Endothelial cell of umbilical vein (primary cell): ENCODE results near the gene JAM2. TPM values are rescaled to one million over a fixed set of nuclear protein-coding genes. Genes with fewer than 3 reads are reported as not detected.

Experiments used
- BruUV-seq: library from RNA; stranded (reverse); fragments of 400-500 nt; replicated peaks from 2 replicates; lab custom pipeline; 2021; lab: Mats Ljungman, UMichigan
- CTCF ChIA-PET: fragments of 300-600, 350-600 bp; sonication (Branson Sonifier 250); formaldehyde crosslinking; loops from one replicate; lab custom pipeline; 2021; ENCODE audit warnings: antibody characterized with exemption, inconsistent platforms; lab: Charles Lee
- POLR2A ChIA-PET: fragments of 300-600, 350-600 bp; sonication (Branson Sonifier 250); formaldehyde crosslinking; loops from one replicate; lab custom pipeline; 2021; ENCODE audit warnings: antibody characterized with exemption, inconsistent platforms; lab: Charles Lee
- DNase-seq: peaks from one replicate; pipeline ENCODE4 v3.0.0-alpha.2; 2011; ENCODE audit warnings: low read depth, low spot score
- FAIRE-seq: peaks from 2 replicates; lab custom pipeline; 2011; peaks lifted over from hg19 to GRCh38; lab: Jason Lieb, UNC
- H2AFZ ChIP-seq: 2 replicates; pipeline ENCODE4 v1.6.0; 2012; ENCODE audit warnings: low read depth, low read length, control low read depth, inconsistent platforms
- H3K27ac ChIP-seq: 2 replicates; pipeline ENCODE4 v1.5.1; 2011; ENCODE audit warnings: low read depth, mild to moderate bottlenecking, control low read depth, low read length, moderate library complexity; ENCODE audit not compliant: insufficient read depth
- H3K27me3 ChIP-seq, 2 experiments: 2 replicates each; pipeline versions ENCODE4 v1.6.0 to v1.6.1; 2011; ENCODE audit warnings: low read length in 2 of 2, mixed read lengths in 1 of 2; ENCODE audit not compliant: control insufficient read depth in 2 of 2, insufficient read depth in 2 of 2
- H3K36me3 ChIP-seq, 2 experiments: 2 replicates in 1 of 2; 3 replicates in 1 of 2; pipeline ENCODE4 v1.5.1; 2011; ENCODE audit warnings: low read length in 2 of 2, mild to moderate bottlenecking in 1 of 2, moderate library complexity in 1 of 2; ENCODE audit not compliant: control insufficient read depth in 2 of 2, insufficient read depth in 2 of 2; ENCODE audit errors: extremely low read depth in 1 of 2
- H3K4me1 ChIP-seq: 3 replicates; pipeline ENCODE4 v1.5.1; 2011; ENCODE audit warnings: mild to moderate bottlenecking, low read length; ENCODE audit not compliant: control insufficient read depth, insufficient read depth; ENCODE audit errors: extremely low read depth
- H3K4me2 ChIP-seq: 2 replicates; pipeline ENCODE4 v1.6.1; 2011; ENCODE audit warnings: low read length, control low read depth, mixed read lengths; ENCODE audit not compliant: insufficient read depth
- H3K4me3 ChIP-seq, 3 experiments: fragments of 200-600 bp in 1 of 3; sonication (generic), shearing (Covaris generic) in 1 of 3; replicated peaks in 1 of 3; 2 replicates each; pipeline ENCODE4 v1.5.1; 2011 to 2016; ENCODE audit warnings: control low read depth in 3 of 3, low read length in 3 of 3, mild to moderate bottlenecking in 2 of 3, inconsistent platforms in 1 of 3, low read depth in 1 of 3, moderate library complexity in 1 of 3; ENCODE audit not compliant: insufficient read depth in 1 of 3
- H3K79me2 ChIP-seq: 2 replicates; pipeline ENCODE4 v1.6.0; 2012; ENCODE audit warnings: low read length, inconsistent platforms; ENCODE audit not compliant: control insufficient read depth, insufficient read depth
- H3K9ac ChIP-seq: replicated peaks from 2 replicates; pipeline ENCODE3; 2011; ENCODE audit warnings: low read length, control low read depth; ENCODE audit not compliant: insufficient read depth; ENCODE audit errors: extremely low read depth
- H3K9me1 ChIP-seq: replicated peaks from 3 replicates; pipeline ENCODE4 v1.6.0; 2011; ENCODE audit warnings: mild to moderate bottlenecking, low read length; ENCODE audit not compliant: control insufficient read depth, insufficient read depth; ENCODE audit errors: extremely low read depth
- H3K9me3 ChIP-seq: replicated peaks from 2 replicates; pipeline ENCODE4 v1.5.1; 2012; ENCODE audit warnings: low read length, inconsistent platforms; ENCODE audit not compliant: control insufficient read depth, insufficient read depth
- H4K20me1 ChIP-seq: replicated peaks from 2 replicates; pipeline ENCODE3; 2011; ENCODE audit warnings: mild to moderate bottlenecking, low read length; ENCODE audit not compliant: control insufficient read depth, insufficient read depth; ENCODE audit errors: extremely low read depth
- CTCF ChIP-seq, 2 donors: IDR thresholded peaks; 1 replicate in 1 of 2; 2 replicates in 1 of 2; pipeline ENCODE4 v1.5.1; 2011; ENCODE audit warnings: low read length in 2 of 2, mild to moderate bottlenecking in 2 of 2, moderate library complexity in 2 of 2, control low read depth in 1 of 2, inconsistent platforms in 1 of 2, low read depth in 1 of 2; ENCODE audit not compliant: insufficient read depth in 1 of 2; ENCODE audit errors: extremely low read depth in 1 of 2
- EZH2 ChIP-seq: IDR thresholded peaks from 2 replicates; pipeline ENCODE4 v1.6.1; 2012; ENCODE audit warnings: borderline replicate concordance, low read depth, mild to moderate bottlenecking, moderate library complexity, low read length, inconsistent platforms; ENCODE audit not compliant: severe bottlenecking
- FOS ChIP-seq: IDR thresholded peaks from 2 replicates; pipeline ENCODE4 v1.6.1; 2011; ENCODE audit warnings: mild to moderate bottlenecking, low read length, moderate library complexity, borderline replicate concordance; ENCODE audit not compliant: insufficient read depth
- GATA2 ChIP-seq: IDR thresholded peaks from 2 replicates; pipeline ENCODE4 v1.7.0; 2011; ENCODE audit warnings: low read depth, mild to moderate bottlenecking, moderate library complexity, mixed read lengths, low read length; ENCODE audit not compliant: insufficient read length, insufficient read depth
- JUN ChIP-seq: IDR thresholded peaks from 2 replicates; pipeline ENCODE4 v1.6.1; 2011; ENCODE audit warnings: borderline replicate concordance, low read depth; ENCODE audit not compliant: insufficient read length, insufficient read depth
- MAX ChIP-seq: IDR thresholded peaks from 2 replicates; pipeline ENCODE4 v1.6.1; 2011; ENCODE audit not compliant: insufficient read depth, insufficient read length
- MYC ChIP-seq: IDR thresholded peaks from one replicate; pipeline ENCODE4 v1.6.1; 2011; ENCODE audit warnings: mild to moderate bottlenecking, low read depth, low read length
- POLR2A ChIP-seq: IDR thresholded peaks from 2 replicates; pipeline ENCODE4 v1.6.1; 2012; ENCODE audit warnings: low read depth, mild to moderate bottlenecking, control low read depth, low read length
- POLR2AphosphoS5 ChIP-seq: IDR thresholded peaks from 2 replicates; pipeline ENCODE4 v1.6.1; 2012; ENCODE audit warnings: low read depth, mild to moderate bottlenecking, control low read depth, low read length, moderate library complexity; ENCODE audit not compliant: insufficient read depth
- dilution Hi-C: fragments of 300-500 bp; cut with MboI; formaldehyde crosslinking; loops from one replicate; pipeline ENCODE4 v1.15.0; 2019; ENCODE audit warnings: low sequenced_read_pairs; ENCODE audit not compliant: extremely low pct_ligation_motif_present
- intact Hi-C: fragments of 100-400 bp; cut with micrococcal nuclease; formaldehyde crosslinking; loops from one replicate; pipeline ENCODE4 v1.10.0; 2022
- polyA plus RNA-seq, 4 experiments: library from polyadenylated mRNA; depleted of rRNA in 3 of 4; stranded (reverse) in 3 of 4; unstranded in 1 of 4; fragments of >200 nt; gene quantifications; 2 replicates each; pipeline versions ENCODE4 v1.2.1 to v1.2.3, GENCODE V29; 2011 to 2012; ENCODE audit warnings: missing spikeins in 1 of 4
- total RNA-seq: library from RNA; stranded (reverse); gene quantifications from 2 replicates; pipeline ENCODE4 v1.2.3, GENCODE V29; 2021

The JAM2 gene
- total and polyA plus RNA-seq, 2 donors (not counting 3 experiments of a cell fraction or from before 2014, with no cell fraction given), result 0.14 to 0.20 TPM

- Histone ChIP-seq H4K20me1 (no peaks in the 10 kb centered on the region), H3K79me2 (no peaks in the 10 kb centered on the region), H3K36me3 (no peaks in the 10 kb centered on the region), H3K4me2 (no peak overlapping the region), H3K9ac (no peak overlapping the region), H3K4me3 (no peak overlapping the region), H2AFZ (no peak overlapping the region), H3K27ac (no peak overlapping the region), H3K9me3 (no peaks in the 10 kb centered on the region), H3K27me3 (peaks cover 0 to 3% of the 10 kb centered on the region in 2 experiments), H3K4me1 (no peaks in the 10 kb centered on the region), H3K9me1 (no peaks in the 10 kb centered on the region)
- FAIRE-seq (no peak), DNase-seq (no peak)
- no TSS peak for BruUV-seq
- dilution Hi-C loops (no loop called here), intact Hi-C loops (no loop called here)
- CTCF ChIA-PET, result no interaction called here
- POLR2A ChIA-PET, result no interaction called here
- TF ChIP-seq MAX, result no peak
- no peak for TF ChIP-seq JUN
- TF ChIP-seq POLR2A, result no peak
- no peak for TF ChIP-seq CTCF (IDR thresholded peaks at IDR 0.05; ENCODE audit: extremely low read depth in 1 of 2, insufficient read depth in 1 of 2, low read depth in 1 of 2, low read length in 2 of 2)
- TF ChIP-seq MYC, result no peak
- TF ChIP-seq FOS, result no peak
- no peak for TF ChIP-seq POLR2AphosphoS5
- no peak for TF ChIP-seq EZH2
- TF ChIP-seq GATA2, result no peak
Observed at GRCh38 chr21:25682382-25682781, 43.3 kb downstream of the JAM2 start.
